ES-I3 (cell line): Measurements from ENCODE around the gene HBE1.
"Not testable (repeated sequence)": the region's sequence is repeated elsewhere in the genome, so short reads cannot be mapped to it uniquely, and the experiment has no call there.

ENCODE experiments used
- H3K36me3 ChIP-seq: 2 replicates; pipeline ENCODE4 v1.6.1; 2013; ENCODE audit warnings: mild to moderate bottlenecking, low read length, control low read depth, moderate library complexity; ENCODE audit not compliant: insufficient read depth
- H3K4me1 ChIP-seq: 2 replicates; pipeline ENCODE4 v1.6.1; 2013; ENCODE audit warnings: mild to moderate bottlenecking, control low read depth, low read length; ENCODE audit not compliant: insufficient read depth
- H3K9ac ChIP-seq: 2 replicates; pipeline ENCODE4 v1.6.1; 2013; ENCODE audit warnings: low read depth, mild to moderate bottlenecking, low read length, moderate library complexity
- H3K9me3 ChIP-seq: 2 replicates; pipeline ENCODE4 v1.6.1; 2013; ENCODE audit warnings: mild to moderate bottlenecking, low read length, moderate library complexity; ENCODE audit not compliant: control insufficient read depth, insufficient read depth

HBE1 gene

GRCh38 chr11:5277807-5278382 lies 8.2 kb upstream of the HBE1 start:
- H3K9me3 ChIP-seq, result no peaks in the 10 kb centered on the region
- H3K36me3 ChIP-seq, result no peaks in the 10 kb centered on the region
- peaks cover 11% of the 10 kb centered on the region; the same call in 1 of the 2 replicates for H3K4me1 ChIP-seq
- no peak overlapping the region for H3K9ac ChIP-seq

GRCh38 chr11:5276697-5277096 lies 7.0 kb upstream of the HBE1 start:
- Histone ChIP-seq H3K9ac (no peak overlapping the region), H3K4me1 (peaks cover 11% of the 10 kb centered on the region; the same call in 1 of the 2 replicates), H3K9me3 (no peaks in the 10 kb centered on the region)

GRCh38 chr11:5275369-5276110 lies 5.8 kb upstream of the HBE1 start:
- H3K9ac ChIP-seq, result no peak overlapping the region
- no peaks in the 10 kb centered on the region for H3K36me3 ChIP-seq
- no peaks in the 10 kb centered on the region for H3K9me3 ChIP-seq
- peaks cover 5% of the 10 kb centered on the region; the same call in 1 of the 2 replicates for H3K4me1 ChIP-seq

More at GRCh38 chr11:5276697-5277096, 7.0 kb upstream of the HBE1 start:
- H3K36me3 ChIP-seq, result no peaks in the 10 kb centered on the region

GRCh38 chr11:5274395-5274794 lies 4.7 kb upstream of the HBE1 start:
- Histone ChIP-seq H3K4me1 (peaks cover 5% of the 10 kb centered on the region; the same call in 1 of the 2 replicates), H3K9ac (no peak overlapping the region), H3K36me3 (no peaks in the 10 kb centered on the region), H3K9me3 (no peaks in the 10 kb centered on the region)

- no peak overlapping the region for H3K9ac ChIP-seq
- H3K36me3 ChIP-seq, result no peaks in the 10 kb centered on the region
- no peaks in the 10 kb centered on the region for H3K9me3 ChIP-seq
- H3K4me1 ChIP-seq, result peaks cover 5% of the 10 kb centered on the region; the same call in 1 of the 2 replicates
Measured at GRCh38 chr11:5272395-5273017, 2.8 kb upstream of the HBE1 start.

- no peak overlapping the region for H3K9ac ChIP-seq
- no peaks in the 10 kb centered on the region for H3K36me3 ChIP-seq
- no peaks in the 10 kb centered on the region for H3K9me3 ChIP-seq
- H3K4me1 ChIP-seq, result no peaks in the 10 kb centered on the region
Measured at GRCh38 chr11:5267033-5267563, 2.6 kb downstream of the HBE1 start.

GRCh38 chr11:5266609-5267008 lies 3.1 kb downstream of the HBE1 start:
- no peaks in the 10 kb centered on the region for H3K4me1 ChIP-seq
- no peak overlapping the region for H3K9ac ChIP-seq
- H3K9me3 ChIP-seq, result no peaks in the 10 kb centered on the region
- H3K36me3 ChIP-seq, result no peaks in the 10 kb centered on the region

GRCh38 chr11:5265832-5266231 lies 3.9 kb downstream of the HBE1 start:
- H3K9ac ChIP-seq, result no peak overlapping the region
- H3K4me1 ChIP-seq, result no peaks in the 10 kb centered on the region
- no peaks in the 10 kb centered on the region for H3K36me3 ChIP-seq

GRCh38 chr11:5258543-5259262 lies 11.0 kb downstream of the HBE1 start:
- Histone ChIP-seq H3K36me3 (no peaks in the 10 kb centered on the region), H3K9ac (no peak overlapping the region), H3K9me3 (no peaks in the 10 kb centered on the region)

More at GRCh38 chr11:5265832-5266231, 3.9 kb downstream of the HBE1 start:
- no peaks in the 10 kb centered on the region for H3K9me3 ChIP-seq

GRCh38 chr11:5257296-5257695 lies 12.4 kb downstream of the HBE1 start:
- H3K4me1 ChIP-seq, result no peaks in the 10 kb centered on the region; the same call in 1 of the 2 replicates
- no peaks in the 10 kb centered on the region for H3K36me3 ChIP-seq
- H3K9me3 ChIP-seq, result no peaks in the 10 kb centered on the region
- no peak overlapping the region for H3K9ac ChIP-seq

More at GRCh38 chr11:5258543-5259262, 11.0 kb downstream of the HBE1 start:
- H3K4me1 ChIP-seq, result no peaks in the 10 kb centered on the region; the same call in 1 of the 2 replicates

GRCh38 chr11:5254646-5255413 lies 14.9 kb downstream of the HBE1 start, which contains the start of gene HBG2:
TSS of gene HBG2 (minus strand) at chr11:5254781. CDS start at chr11:5254728, 53 bp downstream.
- not testable (repeated sequence) for H3K4me1 ChIP-seq, H3K9ac ChIP-seq, H3K9me3 ChIP-seq, H3K36me3 ChIP-seq

- not testable (repeated sequence) for H3K36me3 ChIP-seq, H3K4me1 ChIP-seq, H3K9me3 ChIP-seq, H3K9ac ChIP-seq
Measured at GRCh38 chr11:5254023-5254422, 15.7 kb downstream of the HBE1 start.

- not testable (repeated sequence) for H3K9me3 ChIP-seq, H3K9ac ChIP-seq, H3K36me3 ChIP-seq, H3K4me1 ChIP-seq
Measured at GRCh38 chr11:5253440-5253839, 16.3 kb downstream of the HBE1 start.
